GM12873 (cell line): Measurements from ENCODE around the gene ST6GALNAC1.

Experiments used
- TF ChIP-seq, protein P1 (sequence below): IDR thresholded peaks from 2 replicates; pipeline ENCODE4 v1.5.1; 2012; ENCODE audit warnings: low read depth, mild to moderate bottlenecking, moderate library complexity, low read length, control low read depth; ENCODE audit not compliant: insufficient read depth; ENCODE audit errors: missing control alignments

ST6GALNAC1 gene

DNA sequence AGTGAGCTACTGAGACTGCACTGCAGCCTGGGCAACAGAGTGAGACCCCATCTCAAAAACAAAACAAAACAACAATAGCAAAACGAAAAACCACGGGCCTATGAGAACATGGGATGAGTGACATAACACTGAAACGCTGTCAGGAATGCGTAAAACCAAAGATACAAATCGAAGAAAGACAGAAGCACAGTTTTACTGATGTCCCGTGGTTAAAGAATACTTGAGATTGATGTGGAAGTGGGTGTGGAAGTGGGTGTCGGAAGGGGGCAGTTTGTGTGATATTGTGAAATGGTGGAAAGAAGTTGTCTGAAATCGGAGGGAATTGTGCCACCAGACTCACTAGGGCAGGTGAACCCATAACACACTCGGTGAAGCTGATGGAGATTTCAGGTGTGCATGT, 67.4 kb downstream of the ST6GALNAC1 start:
- TF ChIP-seq, protein P1, sequence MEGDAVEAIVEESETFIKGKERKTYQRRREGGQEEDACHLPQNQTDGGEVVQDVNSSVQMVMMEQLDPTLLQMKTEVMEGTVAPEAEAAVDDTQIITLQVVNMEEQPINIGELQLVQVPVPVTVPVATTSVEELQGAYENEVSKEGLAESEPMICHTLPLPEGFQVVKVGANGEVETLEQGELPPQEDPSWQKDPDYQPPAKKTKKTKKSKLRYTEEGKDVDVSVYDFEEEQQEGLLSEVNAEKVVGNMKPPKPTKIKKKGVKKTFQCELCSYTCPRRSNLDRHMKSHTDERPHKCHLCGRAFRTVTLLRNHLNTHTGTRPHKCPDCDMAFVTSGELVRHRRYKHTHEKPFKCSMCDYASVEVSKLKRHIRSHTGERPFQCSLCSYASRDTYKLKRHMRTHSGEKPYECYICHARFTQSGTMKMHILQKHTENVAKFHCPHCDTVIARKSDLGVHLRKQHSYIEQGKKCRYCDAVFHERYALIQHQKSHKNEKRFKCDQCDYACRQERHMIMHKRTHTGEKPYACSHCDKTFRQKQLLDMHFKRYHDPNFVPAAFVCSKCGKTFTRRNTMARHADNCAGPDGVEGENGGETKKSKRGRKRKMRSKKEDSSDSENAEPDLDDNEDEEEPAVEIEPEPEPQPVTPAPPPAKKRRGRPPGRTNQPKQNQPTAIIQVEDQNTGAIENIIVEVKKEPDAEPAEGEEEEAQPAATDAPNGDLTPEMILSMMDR, result no peak

DNA sequence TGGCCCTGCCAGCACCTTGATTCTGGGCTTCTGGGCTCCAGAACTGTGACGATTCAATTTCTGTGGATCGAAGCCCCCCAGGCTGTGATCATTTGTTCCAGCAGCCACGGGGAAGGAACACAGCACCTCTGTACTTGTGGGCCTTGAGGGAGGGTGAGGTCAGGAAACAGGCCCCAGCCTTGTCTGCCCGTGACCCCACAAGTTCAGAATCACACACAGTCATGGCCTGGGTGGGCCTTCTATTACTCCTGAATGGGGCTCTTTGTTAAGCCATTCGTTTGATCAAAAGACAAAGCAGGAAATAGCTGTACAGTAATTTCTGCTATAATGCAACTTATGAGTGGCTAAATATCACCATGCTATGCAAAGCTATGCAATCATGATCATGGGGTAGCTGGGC, 68.0 kb downstream of the ST6GALNAC1 start:
- TF ChIP-seq, protein P1, result no peak
